Endothelial cell of umbilical vein (primary cell): ENCODE results near the gene GSPT2. TPM values are rescaled to one million over a fixed set of nuclear protein-coding genes. Genes with fewer than 3 reads are reported as not detected.

Experiments
- Bru-seq: library from RNA; stranded (reverse); fragments of 400-500 nt; gene quantifications from one replicate; lab custom pipeline; 2021; lab: Mats Ljungman, UMichigan
- BruChase-seq, 2 experiments: library from RNA; stranded (reverse); fragments of 400-500 nt; gene quantifications; one replicate each; lab custom pipeline; 2021; lab: Mats Ljungman, UMichigan
- BruUV-seq: library from RNA; stranded (reverse); fragments of 400-500 nt; replicated peaks from 2 replicates; lab custom pipeline; 2021; lab: Mats Ljungman, UMichigan
- CTCF ChIA-PET: fragments of 300-600, 350-600 bp; sonication (Branson Sonifier 250); formaldehyde crosslinking; loops from one replicate; lab custom pipeline; 2021; ENCODE audit warnings: antibody characterized with exemption, inconsistent platforms; lab: Charles Lee
- POLR2A ChIA-PET: fragments of 300-600, 350-600 bp; sonication (Branson Sonifier 250); formaldehyde crosslinking; loops from one replicate; lab custom pipeline; 2021; ENCODE audit warnings: antibody characterized with exemption, inconsistent platforms; lab: Charles Lee
- DNase-seq: peaks from one replicate; pipeline ENCODE4 v3.0.0-alpha.2; 2011; ENCODE audit warnings: low read depth, low spot score
- FAIRE-seq: peaks from 2 replicates; lab custom pipeline; 2011; peaks lifted over from hg19 to GRCh38; lab: Jason Lieb, UNC
- H2AFZ ChIP-seq: 2 replicates; pipeline ENCODE4 v1.6.0; 2012; ENCODE audit warnings: low read depth, low read length, control low read depth, inconsistent platforms
- H3K27ac ChIP-seq: 2 replicates; pipeline ENCODE4 v1.5.1; 2011; ENCODE audit warnings: low read depth, mild to moderate bottlenecking, control low read depth, low read length, moderate library complexity; ENCODE audit not compliant: insufficient read depth
- H3K27me3 ChIP-seq, 2 experiments: 2 replicates each; pipeline versions ENCODE4 v1.6.0 to v1.6.1; 2011; ENCODE audit warnings: low read length in 2 of 2, mixed read lengths in 1 of 2; ENCODE audit not compliant: control insufficient read depth in 2 of 2, insufficient read depth in 2 of 2
- H3K36me3 ChIP-seq, 2 experiments: 2 replicates in 1 of 2; 3 replicates in 1 of 2; pipeline ENCODE4 v1.5.1; 2011; ENCODE audit warnings: low read length in 2 of 2, mild to moderate bottlenecking in 1 of 2, moderate library complexity in 1 of 2; ENCODE audit not compliant: control insufficient read depth in 2 of 2, insufficient read depth in 2 of 2; ENCODE audit errors: extremely low read depth in 1 of 2
- H3K4me1 ChIP-seq: 3 replicates; pipeline ENCODE4 v1.5.1; 2011; ENCODE audit warnings: mild to moderate bottlenecking, low read length; ENCODE audit not compliant: control insufficient read depth, insufficient read depth; ENCODE audit errors: extremely low read depth
- H3K4me2 ChIP-seq: 2 replicates; pipeline ENCODE4 v1.6.1; 2011; ENCODE audit warnings: low read length, control low read depth, mixed read lengths; ENCODE audit not compliant: insufficient read depth
- H3K4me3 ChIP-seq, 3 experiments: fragments of 200-600 bp in 1 of 3; sonication (generic), shearing (Covaris generic) in 1 of 3; replicated peaks in 1 of 3; 2 replicates each; pipeline ENCODE4 v1.5.1; 2011 to 2016; ENCODE audit warnings: control low read depth in 3 of 3, low read length in 3 of 3, mild to moderate bottlenecking in 2 of 3, inconsistent platforms in 1 of 3, low read depth in 1 of 3, moderate library complexity in 1 of 3; ENCODE audit not compliant: insufficient read depth in 1 of 3
- H3K79me2 ChIP-seq: 2 replicates; pipeline ENCODE4 v1.6.0; 2012; ENCODE audit warnings: low read length, inconsistent platforms; ENCODE audit not compliant: control insufficient read depth, insufficient read depth
- H3K9ac ChIP-seq: replicated peaks from 2 replicates; pipeline ENCODE3; 2011; ENCODE audit warnings: low read length, control low read depth; ENCODE audit not compliant: insufficient read depth; ENCODE audit errors: extremely low read depth
- H3K9me1 ChIP-seq: replicated peaks from 3 replicates; pipeline ENCODE4 v1.6.0; 2011; ENCODE audit warnings: mild to moderate bottlenecking, low read length; ENCODE audit not compliant: control insufficient read depth, insufficient read depth; ENCODE audit errors: extremely low read depth
- H3K9me3 ChIP-seq: replicated peaks from 2 replicates; pipeline ENCODE4 v1.5.1; 2012; ENCODE audit warnings: low read length, inconsistent platforms; ENCODE audit not compliant: control insufficient read depth, insufficient read depth
- H4K20me1 ChIP-seq: replicated peaks from 2 replicates; pipeline ENCODE3; 2011; ENCODE audit warnings: mild to moderate bottlenecking, low read length; ENCODE audit not compliant: control insufficient read depth, insufficient read depth; ENCODE audit errors: extremely low read depth
- EZH2 ChIP-seq: IDR thresholded peaks from 2 replicates; pipeline ENCODE4 v1.6.1; 2012; ENCODE audit warnings: borderline replicate concordance, low read depth, mild to moderate bottlenecking, moderate library complexity, low read length, inconsistent platforms; ENCODE audit not compliant: severe bottlenecking
- FOS ChIP-seq: IDR thresholded peaks from 2 replicates; pipeline ENCODE4 v1.6.1; 2011; ENCODE audit warnings: mild to moderate bottlenecking, low read length, moderate library complexity, borderline replicate concordance; ENCODE audit not compliant: insufficient read depth
- JUN ChIP-seq: IDR thresholded peaks from 2 replicates; pipeline ENCODE4 v1.6.1; 2011; ENCODE audit warnings: borderline replicate concordance, low read depth; ENCODE audit not compliant: insufficient read length, insufficient read depth
- MYC ChIP-seq: IDR thresholded peaks from one replicate; pipeline ENCODE4 v1.6.1; 2011; ENCODE audit warnings: mild to moderate bottlenecking, low read depth, low read length
- POLR2A ChIP-seq: IDR thresholded peaks from 2 replicates; pipeline ENCODE4 v1.6.1; 2012; ENCODE audit warnings: low read depth, mild to moderate bottlenecking, control low read depth, low read length
- POLR2AphosphoS5 ChIP-seq: IDR thresholded peaks from 2 replicates; pipeline ENCODE4 v1.6.1; 2012; ENCODE audit warnings: low read depth, mild to moderate bottlenecking, control low read depth, low read length, moderate library complexity; ENCODE audit not compliant: insufficient read depth
- dilution Hi-C: fragments of 300-500 bp; cut with MboI; formaldehyde crosslinking; loops from one replicate; pipeline ENCODE4 v1.15.0; 2019; ENCODE audit warnings: low sequenced_read_pairs; ENCODE audit not compliant: extremely low pct_ligation_motif_present
- intact Hi-C: fragments of 100-400 bp; cut with micrococcal nuclease; formaldehyde crosslinking; loops from one replicate; pipeline ENCODE4 v1.10.0; 2022
- long read RNA-seq: library from polyadenylated mRNA; stranded (forward); transcript quantifications from one replicate; pipeline ENCODE4 v2.0.0, GENCODE V29; 2021
- polyA minus RNA-seq, 3 experiments: library from RNA; depleted of rRNA, polyadenylated mRNA; stranded (reverse); fragments of >200 nt; gene quantifications; 1 replicate in 1 of 3; 2 replicates in 2 of 3; pipeline ENCODE4 v1.2.3, GENCODE V29; 2011
- polyA plus RNA-seq, 4 experiments: library from polyadenylated mRNA; depleted of rRNA in 3 of 4; stranded (reverse) in 3 of 4; unstranded in 1 of 4; fragments of >200 nt; gene quantifications; 2 replicates each; pipeline versions ENCODE4 v1.2.1 to v1.2.3, GENCODE V29; 2011 to 2012; ENCODE audit warnings: missing spikeins in 1 of 4
- total RNA-seq: library from RNA; stranded (reverse); gene quantifications from 2 replicates; pipeline ENCODE4 v1.2.3, GENCODE V29; 2021
- TF ChIP-seq, protein P1 (sequence below): IDR thresholded peaks from 2 replicates; pipeline ENCODE4 v1.6.1; 2011; ENCODE audit not compliant: insufficient read depth, insufficient read length
- TF ChIP-seq, protein P2 (sequence below), 2 donors: IDR thresholded peaks; 1 replicate in 1 of 2; 2 replicates in 1 of 2; pipeline ENCODE4 v1.5.1; 2011; ENCODE audit warnings: low read length in 2 of 2, mild to moderate bottlenecking in 2 of 2, moderate library complexity in 2 of 2, control low read depth in 1 of 2, inconsistent platforms in 1 of 2, low read depth in 1 of 2; ENCODE audit not compliant: insufficient read depth in 1 of 2; ENCODE audit errors: extremely low read depth in 1 of 2

Gene GSPT2
- total RNA-seq (7.5 TPM in 2 replicates), polyA plus RNA-seq (2.0 and 2.1 TPM in 2 replicates), polyA minus RNA-seq (1.5 and 1.6 TPM in 2 replicates), Bru-seq, nascent RNA (percentile 64 among the genes with signal in this experiment), BruChase-seq, experiment 1, labeled RNA remaining after a 6-hour chase (percentile 59 among the genes with signal in this experiment), BruChase-seq, experiment 2, labeled RNA remaining after a 2-hour chase (percentile 90 among the genes with signal in this experiment)
- 2.1 and 2.2 TPM in 2 replicates for polyA plus RNA-seq (2011; cell fraction: cytosol; rRNA removed)
- polyA plus RNA-seq (2011; cell fraction: nucleus; rRNA removed), result 1.7 and 2.1 TPM in 2 replicates
- 6.5 TPM in 2 replicates for polyA plus RNA-seq (2012)
- polyA minus RNA-seq (2011; cell fraction: cytosol; rRNA and poly(A)+ RNA removed), result not detected
- 0.96 and 1.4 TPM in 2 replicates for polyA minus RNA-seq (2011; cell fraction: nucleus; rRNA and poly(A)+ RNA removed)
- long read RNA-seq, transcript GSPT2-201 (1 exons, 2,802 nt), result major isoform, 13 of 14 reads
- long read RNA-seq, partial matches to known transcripts, result 0 of 14 reads
- long read RNA-seq, other reads (novel, unspliced or antisense), result 1 of 14 reads

DNA sequence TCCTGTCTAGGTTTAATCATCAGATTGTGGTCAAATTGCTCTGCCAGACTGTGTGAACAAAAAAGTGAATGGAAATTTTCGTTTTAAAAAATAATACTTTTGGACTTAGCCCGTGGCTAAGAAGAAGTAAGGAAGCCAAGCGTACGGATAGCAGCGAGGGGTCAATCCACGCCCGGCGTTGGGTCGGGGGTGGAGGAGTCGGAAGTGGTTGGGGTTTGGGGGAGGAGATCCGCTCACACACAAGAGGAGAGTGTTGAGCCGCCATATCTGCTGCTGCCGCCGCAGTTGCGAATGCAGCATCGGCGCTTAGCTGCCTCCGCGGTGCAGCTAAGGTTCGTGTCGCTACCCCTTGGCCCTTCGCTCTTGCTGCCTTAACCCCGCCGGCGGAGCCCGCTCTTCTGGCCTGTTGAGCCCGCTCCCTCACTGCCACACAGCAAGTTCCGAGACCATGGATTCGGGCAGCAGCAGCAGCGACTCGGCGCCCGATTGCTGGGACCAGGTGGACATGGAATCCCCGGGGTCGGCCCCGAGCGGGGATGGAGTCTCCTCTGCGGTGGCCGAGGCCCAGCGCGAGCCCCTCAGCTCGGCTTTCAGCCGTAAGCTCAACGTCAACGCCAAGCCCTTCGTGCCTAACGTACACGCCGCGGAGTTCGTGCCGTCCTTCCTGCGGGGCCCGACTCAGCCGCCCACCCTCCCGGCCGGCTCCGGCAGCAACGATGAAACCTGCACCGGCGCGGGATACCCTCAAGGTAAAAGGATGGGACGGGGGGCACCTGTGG, at the start of gene GSPT2:
Gene GSPT2, plus strand, starts transcription at position 264 of the 779 bp plus-strand sequence. Its CDS starts 185 bp downstream, at position 449.
- Histone ChIP-seq H3K4me2 (peak within 1 kb of the TSS; percentile 69), H3K4me3 (peak within 1 kb of the TSS; percentile 21 to 67 (median 58)), H3K9ac (peak within 1 kb of the TSS; percentile 40), H4K20me1 (no peaks in the 10 kb centered on the region), H3K27me3 (peaks cover 1 to 3% of the 10 kb centered on the region in 2 experiments), H3K27ac (no peak within 1 kb of the TSS), H3K9me3 (no peaks in the 10 kb centered on the region), H2AFZ (peak within 1 kb of the TSS; percentile 69), H3K79me2 (no peaks in the 10 kb centered on the region), H3K36me3 (no peaks in the 10 kb centered on the region), H3K9me1 (no peaks in the 10 kb centered on the region), H3K4me1 (peaks cover 2% of the 10 kb centered on the region)
- TF ChIP-seq EZH2 (no peak), JUN (no peak), FOS (no peak), POLR2A (peak; percentile 58), POLR2AphosphoS5 (peak; percentile 45), MYC (no peak)
- TF ChIP-seq, protein P1, sequence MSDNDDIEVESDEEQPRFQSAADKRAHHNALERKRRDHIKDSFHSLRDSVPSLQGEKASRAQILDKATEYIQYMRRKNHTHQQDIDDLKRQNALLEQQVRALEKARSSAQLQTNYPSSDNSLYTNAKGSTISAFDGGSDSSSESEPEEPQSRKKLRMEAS, result no peak
- TF ChIP-seq, protein P2, sequence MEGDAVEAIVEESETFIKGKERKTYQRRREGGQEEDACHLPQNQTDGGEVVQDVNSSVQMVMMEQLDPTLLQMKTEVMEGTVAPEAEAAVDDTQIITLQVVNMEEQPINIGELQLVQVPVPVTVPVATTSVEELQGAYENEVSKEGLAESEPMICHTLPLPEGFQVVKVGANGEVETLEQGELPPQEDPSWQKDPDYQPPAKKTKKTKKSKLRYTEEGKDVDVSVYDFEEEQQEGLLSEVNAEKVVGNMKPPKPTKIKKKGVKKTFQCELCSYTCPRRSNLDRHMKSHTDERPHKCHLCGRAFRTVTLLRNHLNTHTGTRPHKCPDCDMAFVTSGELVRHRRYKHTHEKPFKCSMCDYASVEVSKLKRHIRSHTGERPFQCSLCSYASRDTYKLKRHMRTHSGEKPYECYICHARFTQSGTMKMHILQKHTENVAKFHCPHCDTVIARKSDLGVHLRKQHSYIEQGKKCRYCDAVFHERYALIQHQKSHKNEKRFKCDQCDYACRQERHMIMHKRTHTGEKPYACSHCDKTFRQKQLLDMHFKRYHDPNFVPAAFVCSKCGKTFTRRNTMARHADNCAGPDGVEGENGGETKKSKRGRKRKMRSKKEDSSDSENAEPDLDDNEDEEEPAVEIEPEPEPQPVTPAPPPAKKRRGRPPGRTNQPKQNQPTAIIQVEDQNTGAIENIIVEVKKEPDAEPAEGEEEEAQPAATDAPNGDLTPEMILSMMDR (IDR thresholded peaks at IDR 0.05; ENCODE audit: extremely low read depth in 1 of 2, insufficient read depth in 1 of 2, low read depth in 1 of 2, low read length in 2 of 2), result no peak
- no TSS peak for BruUV-seq
- FAIRE-seq (peak; percentile 64), DNase-seq (peak; percentile 59)
- ChIA-PET POLR2A (no interaction called here), CTCF (interaction anchor here (0.6 kb wide), 1 partner anchor 119 kb away, joined by 3 read pairs; no protein-coding TSS in a partner anchor)
- dilution Hi-C loops (no loop called here), intact Hi-C loops (no loop called here)
